ENCODE results near the gene PTRH2.

Gene PTRH2

DNA sequence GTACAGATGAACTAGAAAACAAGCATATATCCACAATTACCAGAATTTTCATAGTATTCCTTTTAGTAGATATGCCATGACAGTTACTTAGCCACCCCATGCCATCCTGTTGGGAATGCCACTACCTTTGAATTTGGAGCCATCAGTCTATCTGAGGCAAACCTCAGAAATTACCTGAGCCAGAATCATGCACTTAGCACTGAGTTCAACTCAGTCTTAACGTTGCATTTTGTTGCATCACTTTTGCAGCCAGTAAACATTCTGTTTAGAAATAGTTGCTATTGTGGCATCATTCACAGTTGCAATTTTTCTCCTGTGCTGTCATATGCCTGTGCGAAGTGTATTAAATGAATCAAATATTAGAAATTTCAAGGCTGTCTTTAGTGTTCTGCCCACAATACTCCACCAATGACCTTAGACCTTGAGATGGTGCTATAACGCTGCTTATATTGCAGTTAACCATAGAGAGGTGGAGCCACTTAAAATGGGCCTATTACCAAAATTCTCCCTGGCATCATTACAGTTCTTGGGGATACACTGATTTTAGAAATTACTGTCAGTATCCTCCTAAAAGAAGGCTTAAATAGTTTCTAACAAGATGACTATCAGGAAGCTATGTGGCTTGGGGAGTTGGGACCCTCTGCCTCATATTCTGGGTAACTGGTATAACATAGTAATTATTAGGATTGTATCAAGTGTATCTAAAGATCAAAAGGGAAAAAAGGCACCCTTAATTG, 11.1 kb downstream of the PTRH2 start:
- H3K79me2 ChIP-seq (ENCODE audit: control insufficient read depth, low read length) = peaks cover 80% of the 10 kb centered on the region

GRCh38 chr17:59694344-59694743, 12.9 kb downstream of the PTRH2 start:
- no peak overlapping the region for H3K27ac ChIP-seq (ENCODE audit: low read depth, low read length)
- H3K79me2 ChIP-seq (ENCODE audit: control insufficient read depth, low read length) = peaks cover 80% of the 10 kb centered on the region
- H3K4me1 ChIP-seq (ENCODE audit: control insufficient read depth, low read length) = 0 out of 2 replicates have a peak, but pooled peaks cover 3% of the 10 kb centered on the region
- no peaks in the 10 kb centered on the region for H3K9me3 ChIP-seq (ENCODE audit: control insufficient read depth, insufficient read depth, low read length)
- H4K20me1 ChIP-seq (ENCODE audit: control insufficient read depth, insufficient read depth, low read depth, low read length) = peaks cover 28% of the 10 kb centered on the region
- H3F3A ChIP-seq (ENCODE audit: control insufficient read depth, insufficient read depth) = peaks cover 35% of the 10 kb centered on the region
- H3K4me2 ChIP-seq (ENCODE audit: low read length) = no peak overlapping the region
- TF ChIP-seq, protein P1, sequence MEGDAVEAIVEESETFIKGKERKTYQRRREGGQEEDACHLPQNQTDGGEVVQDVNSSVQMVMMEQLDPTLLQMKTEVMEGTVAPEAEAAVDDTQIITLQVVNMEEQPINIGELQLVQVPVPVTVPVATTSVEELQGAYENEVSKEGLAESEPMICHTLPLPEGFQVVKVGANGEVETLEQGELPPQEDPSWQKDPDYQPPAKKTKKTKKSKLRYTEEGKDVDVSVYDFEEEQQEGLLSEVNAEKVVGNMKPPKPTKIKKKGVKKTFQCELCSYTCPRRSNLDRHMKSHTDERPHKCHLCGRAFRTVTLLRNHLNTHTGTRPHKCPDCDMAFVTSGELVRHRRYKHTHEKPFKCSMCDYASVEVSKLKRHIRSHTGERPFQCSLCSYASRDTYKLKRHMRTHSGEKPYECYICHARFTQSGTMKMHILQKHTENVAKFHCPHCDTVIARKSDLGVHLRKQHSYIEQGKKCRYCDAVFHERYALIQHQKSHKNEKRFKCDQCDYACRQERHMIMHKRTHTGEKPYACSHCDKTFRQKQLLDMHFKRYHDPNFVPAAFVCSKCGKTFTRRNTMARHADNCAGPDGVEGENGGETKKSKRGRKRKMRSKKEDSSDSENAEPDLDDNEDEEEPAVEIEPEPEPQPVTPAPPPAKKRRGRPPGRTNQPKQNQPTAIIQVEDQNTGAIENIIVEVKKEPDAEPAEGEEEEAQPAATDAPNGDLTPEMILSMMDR (IDR thresholded peaks at IDR 0.05; ENCODE audit: low read depth, low read length, poor library complexity, severe bottlenecking) = no peak
- no peak overlapping the region for H3K4me3 ChIP-seq (ENCODE audit: low read length)
- H3K27me3 ChIP-seq (ENCODE audit: control insufficient read depth, low read length) = no peaks in the 10 kb centered on the region
- no peaks in the 10 kb centered on the region for H3K9me2 ChIP-seq (replicated peaks; ENCODE audit: control insufficient read depth, low read length)
- peaks cover 89% of the 10 kb centered on the region for H3K36me3 ChIP-seq (ENCODE audit: control insufficient read depth, low read length)

More for the DNA sequence above, 11.1 kb downstream of the PTRH2 start:
- no peaks in the 10 kb centered on the region for H3K9me3 ChIP-seq (ENCODE audit: control insufficient read depth, insufficient read depth, low read length)
- no peaks in the 10 kb centered on the region for H3K27me3 ChIP-seq (ENCODE audit: control insufficient read depth, low read length)
- peaks cover 88% of the 10 kb centered on the region for H3K36me3 ChIP-seq (ENCODE audit: control insufficient read depth, low read length)
- no peaks in the 10 kb centered on the region for H3K9me2 ChIP-seq (replicated peaks; ENCODE audit: control insufficient read depth, low read length)
- TF ChIP-seq, protein P1 (IDR thresholded peaks at IDR 0.05; ENCODE audit: low read depth, low read length, poor library complexity, severe bottlenecking) = no peak
- TF ChIP-seq EZH2phosphoT487 (IDR thresholded peaks at IDR 0.05; ENCODE audit: borderline replicate concordance, low read length) = no peak
- no peak overlapping the region for H3K27ac ChIP-seq (ENCODE audit: low read depth, low read length)
- no peak overlapping the region for H3K4me2 ChIP-seq (ENCODE audit: low read length)
- no peak overlapping the region for H3K4me3 ChIP-seq (ENCODE audit: low read length)
- H4K20me1 ChIP-seq (ENCODE audit: control insufficient read depth, insufficient read depth, low read depth, low read length) = peaks cover 29% of the 10 kb centered on the region
- H3F3A ChIP-seq (ENCODE audit: control insufficient read depth, insufficient read depth) = peaks cover 34% of the 10 kb centered on the region
- peaks cover 3% of the 10 kb centered on the region; the same call in 1 of the 2 replicates for H3K4me1 ChIP-seq (ENCODE audit: control insufficient read depth, low read length)

- peaks cover 80% of the 10 kb centered on the region for H3K79me2 ChIP-seq (ENCODE audit: control insufficient read depth, low read length)
- peaks cover 89% of the 10 kb centered on the region for H3K36me3 ChIP-seq (ENCODE audit: control insufficient read depth, low read length)
- no peak overlapping the region for H3K4me2 ChIP-seq (ENCODE audit: low read length)
- H3K27ac ChIP-seq (ENCODE audit: low read depth, low read length) = no peak overlapping the region
- H3K9me3 ChIP-seq (ENCODE audit: control insufficient read depth, insufficient read depth, low read length) = no peaks in the 10 kb centered on the region
- TF ChIP-seq, protein P1 (IDR thresholded peaks at IDR 0.05; ENCODE audit: low read depth, low read length, poor library complexity, severe bottlenecking) = no peak
- no peak for TF ChIP-seq EZH2phosphoT487 (IDR thresholded peaks at IDR 0.05; ENCODE audit: borderline replicate concordance, low read length)
- peaks cover 36% of the 10 kb centered on the region for H3F3A ChIP-seq (ENCODE audit: control insufficient read depth, insufficient read depth)
- 0 out of 2 replicates have a peak, but pooled peaks cover 3% of the 10 kb centered on the region for H3K4me1 ChIP-seq (ENCODE audit: control insufficient read depth, low read length)
- peaks cover 23% of the 10 kb centered on the region for H4K20me1 ChIP-seq (ENCODE audit: control insufficient read depth, insufficient read depth, low read depth, low read length)
- H3K4me3 ChIP-seq (ENCODE audit: low read length) = no peak overlapping the region
- H3K27me3 ChIP-seq (ENCODE audit: control insufficient read depth, low read length) = no peaks in the 10 kb centered on the region
- H3K9me2 ChIP-seq (replicated peaks; ENCODE audit: control insufficient read depth, low read length) = no peaks in the 10 kb centered on the region
Measured at GRCh38 chr17:59693582-59693981, 13.6 kb downstream of the PTRH2 start.

Measured in DOHH2 (cell line).